ENCODE results near the gene MRPS6.

DNA sequence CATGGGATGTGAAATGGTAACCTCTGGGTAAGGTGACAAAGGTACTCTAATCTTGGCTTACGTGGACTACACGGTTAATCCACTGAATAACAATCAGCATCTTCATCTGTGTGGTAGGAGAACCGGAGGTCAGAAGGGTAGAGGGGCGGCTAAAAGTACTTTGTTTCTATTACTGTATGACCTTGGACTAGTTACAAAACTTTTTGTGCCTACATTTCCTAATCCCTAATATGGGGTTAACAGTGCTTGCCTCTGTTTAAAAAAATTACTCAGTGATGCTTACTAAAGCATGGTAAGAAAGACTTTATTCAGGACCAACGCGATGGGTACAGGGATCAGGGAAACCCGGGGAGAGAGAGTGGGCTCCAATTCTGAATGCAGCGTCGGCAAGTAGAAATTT, 1.7 kb upstream of the MRPS6 start:
- no peak for TF ChIP-seq EZH2 (IDR thresholded peaks at IDR 0.05; ENCODE audit: low read length, unreplicated experiment)
- TF ChIP-seq CTCF (conservative IDR thresholded peaks at IDR 0.05; ENCODE audit: low read depth, low read length), result no peak

Data from PC-3 (cell line).